GM10847 (cell line): Measurements from ENCODE around the gene TH.

Experiments used
- POLR2A ChIP-seq: IDR thresholded peaks from 2 replicates; pipeline ENCODE4 v1.6.1; 2011; ENCODE audit not compliant: insufficient read length; ENCODE audit errors: extremely low read depth

TH gene

DNA sequence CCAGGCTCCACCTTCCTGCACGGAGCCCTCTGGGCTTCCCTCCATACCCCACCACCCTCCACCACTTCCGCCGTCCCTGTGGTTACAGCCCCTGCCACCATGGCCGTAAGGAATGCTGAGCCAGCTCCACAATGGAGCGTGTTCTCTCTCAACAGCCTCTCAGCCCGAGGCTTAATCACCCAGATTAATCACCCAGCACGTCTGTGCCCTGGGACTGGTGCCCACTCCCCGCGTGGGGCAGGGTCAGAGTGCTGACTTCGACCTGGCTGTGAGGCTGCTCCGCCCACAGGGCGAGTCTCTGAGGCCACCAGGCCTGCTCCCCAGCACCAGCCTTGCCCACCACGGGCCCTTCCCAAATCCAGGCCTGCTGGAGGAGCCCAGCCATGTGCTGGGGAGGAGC, 4.0 kb upstream of the TH start:
- no peak for TF ChIP-seq POLR2A

DNA sequence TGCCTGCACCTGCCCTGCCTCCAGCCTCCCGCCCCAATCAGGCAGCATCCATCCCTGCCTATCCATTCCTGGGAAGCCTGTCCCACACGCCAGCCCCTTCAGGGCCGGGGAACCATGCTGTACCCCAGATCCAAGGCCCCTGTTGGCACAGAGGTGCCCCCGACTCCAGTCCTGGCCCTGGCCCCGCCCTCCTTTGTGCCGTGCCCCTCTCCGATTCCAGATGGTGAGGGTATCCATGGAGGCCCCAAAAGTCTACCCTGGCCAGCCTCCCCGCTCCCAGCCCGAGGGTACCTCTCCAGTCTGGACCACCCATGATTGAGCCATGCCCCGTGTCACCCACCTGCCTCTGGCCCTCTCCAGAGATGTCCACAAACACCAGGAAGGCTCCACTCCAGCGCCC, 2.7 kb upstream of the TH start:
- no peak for TF ChIP-seq POLR2A

DNA sequence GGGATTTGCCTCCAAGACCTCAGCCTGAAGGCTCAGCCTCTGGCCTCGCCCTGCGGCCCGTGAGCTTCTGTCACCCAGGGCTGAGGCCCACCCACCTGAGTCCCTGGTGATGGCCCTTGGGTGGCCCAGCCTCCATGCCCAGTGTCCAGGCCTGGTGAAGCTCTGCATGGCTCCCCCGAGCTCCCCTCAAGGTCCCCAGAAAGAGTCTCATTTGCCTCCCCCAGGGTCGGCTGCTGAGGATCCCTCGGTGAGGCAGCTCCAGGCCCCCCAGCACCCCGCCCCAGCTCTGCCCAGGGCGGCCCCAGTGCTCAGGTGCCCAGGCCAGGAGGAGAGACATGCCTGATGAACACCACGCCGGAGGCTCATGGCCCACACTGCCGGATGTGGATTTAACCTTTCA, 2.1 kb upstream of the TH start:
- no peak for TF ChIP-seq POLR2A

DNA sequence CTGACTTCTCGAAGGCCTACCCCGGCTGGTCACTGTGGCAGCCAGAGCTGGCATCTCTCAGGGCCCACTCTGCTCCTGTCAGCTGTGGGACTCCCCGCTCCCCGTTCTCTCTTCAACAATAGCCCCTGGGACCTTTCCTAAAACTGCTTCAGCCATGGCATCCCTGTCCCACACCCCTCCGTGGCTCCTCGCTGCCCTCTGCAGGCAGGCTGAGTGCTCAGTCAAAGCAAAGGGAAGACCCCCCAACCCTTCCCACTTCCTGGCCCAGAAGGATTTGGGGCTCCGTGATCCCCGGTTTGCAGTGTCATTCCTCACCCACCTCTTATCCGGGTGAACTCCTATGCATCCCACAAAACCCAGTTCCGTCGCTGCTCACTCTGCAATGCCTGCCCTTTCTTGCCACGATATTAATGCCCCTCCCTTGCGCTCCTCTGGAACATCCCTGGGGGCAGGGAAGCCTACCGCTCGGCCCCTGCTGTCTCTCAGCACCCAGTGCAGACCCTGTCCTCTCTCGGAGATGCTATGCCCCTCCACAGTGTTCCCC, 1.6 kb upstream of the TH start:
- no peak for TF ChIP-seq POLR2A

DNA sequence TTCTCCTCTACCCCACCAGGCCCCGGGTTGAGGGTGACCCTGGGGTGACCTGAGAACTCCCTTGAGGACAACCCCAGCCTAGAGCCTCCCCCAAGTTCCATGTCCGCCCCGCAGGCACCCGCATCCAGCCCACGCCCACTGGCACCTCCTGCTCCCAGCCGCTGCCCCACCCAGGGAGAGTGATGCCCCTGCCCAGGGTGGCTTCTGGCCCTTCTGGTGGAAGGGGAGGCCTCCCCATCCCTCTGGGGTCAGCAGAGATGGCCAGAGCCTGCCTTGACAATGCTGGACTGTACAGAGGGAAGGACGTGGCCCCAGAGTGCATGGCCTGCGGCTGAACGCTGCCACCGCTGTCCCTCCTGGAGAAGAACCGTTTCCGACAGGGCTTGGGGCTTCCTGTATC, 1.1 kb upstream of the TH start:
- TF ChIP-seq POLR2A: no peak

DNA sequence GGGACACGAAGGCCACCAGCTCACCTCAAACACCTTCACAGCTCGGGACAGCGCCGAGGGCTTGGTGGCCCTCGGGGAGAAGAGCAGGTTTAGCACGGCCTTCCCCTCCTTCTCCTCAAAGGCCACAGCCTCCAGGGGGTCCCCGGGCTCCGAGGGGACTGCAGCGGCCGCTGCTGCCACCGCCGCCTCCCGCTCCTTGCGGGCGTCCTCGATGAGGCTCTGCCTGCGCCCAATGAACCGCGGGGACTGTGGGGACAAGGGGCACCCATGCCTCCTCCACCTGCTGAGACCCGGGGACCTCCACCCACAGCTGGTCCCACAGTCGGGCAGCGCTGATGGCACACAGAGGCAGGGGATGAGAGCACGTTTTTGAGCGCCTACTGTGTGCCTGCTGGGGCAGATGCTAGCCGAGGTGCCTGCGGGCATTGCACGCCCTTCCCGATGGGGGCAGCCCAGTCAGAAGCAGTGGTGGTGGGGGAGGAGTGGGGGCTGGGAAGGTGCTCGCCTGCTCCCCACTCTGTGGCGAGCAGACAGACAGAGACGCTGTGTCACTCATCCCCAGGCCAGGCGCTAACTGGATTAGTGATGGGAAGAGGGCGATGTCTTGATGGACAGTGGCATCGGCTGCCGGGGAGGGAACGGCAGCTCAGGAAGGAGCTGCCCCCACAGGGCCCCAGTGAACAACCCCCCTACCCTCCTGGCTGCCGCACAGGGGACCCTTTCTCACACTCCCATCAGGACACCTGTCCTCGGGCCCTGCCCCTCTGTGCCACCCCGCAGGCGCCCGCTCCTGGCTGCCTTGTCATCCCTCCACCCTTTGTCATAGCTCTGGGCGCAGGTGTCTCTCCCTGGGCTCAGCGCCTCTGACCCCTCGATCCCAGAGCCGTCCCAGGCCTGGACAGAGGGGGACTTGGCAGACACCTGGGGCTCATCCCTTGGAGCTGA, 1.7 kb downstream of the TH start:
- TF ChIP-seq POLR2A: no peak

DNA sequence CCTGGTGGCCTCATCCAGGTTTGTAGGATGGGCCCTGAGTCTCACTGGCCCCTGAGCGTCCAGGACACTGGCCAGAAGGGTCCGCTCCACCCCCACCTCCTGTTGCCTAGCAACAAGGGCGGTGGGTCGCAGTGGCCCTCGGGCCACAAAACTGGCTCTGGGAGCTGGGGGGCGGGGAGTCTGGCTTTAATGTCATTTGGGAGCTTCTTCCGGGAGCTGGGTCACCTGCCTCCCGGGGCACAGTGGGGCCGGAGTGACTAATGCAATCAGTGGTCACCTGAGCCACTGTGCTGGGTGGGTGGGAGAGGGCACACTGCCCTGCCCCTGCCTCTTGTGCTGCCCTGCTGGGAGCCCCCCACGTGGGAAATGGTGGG, 2.6 kb downstream of the TH start:
- no peak for TF ChIP-seq POLR2A

DNA sequence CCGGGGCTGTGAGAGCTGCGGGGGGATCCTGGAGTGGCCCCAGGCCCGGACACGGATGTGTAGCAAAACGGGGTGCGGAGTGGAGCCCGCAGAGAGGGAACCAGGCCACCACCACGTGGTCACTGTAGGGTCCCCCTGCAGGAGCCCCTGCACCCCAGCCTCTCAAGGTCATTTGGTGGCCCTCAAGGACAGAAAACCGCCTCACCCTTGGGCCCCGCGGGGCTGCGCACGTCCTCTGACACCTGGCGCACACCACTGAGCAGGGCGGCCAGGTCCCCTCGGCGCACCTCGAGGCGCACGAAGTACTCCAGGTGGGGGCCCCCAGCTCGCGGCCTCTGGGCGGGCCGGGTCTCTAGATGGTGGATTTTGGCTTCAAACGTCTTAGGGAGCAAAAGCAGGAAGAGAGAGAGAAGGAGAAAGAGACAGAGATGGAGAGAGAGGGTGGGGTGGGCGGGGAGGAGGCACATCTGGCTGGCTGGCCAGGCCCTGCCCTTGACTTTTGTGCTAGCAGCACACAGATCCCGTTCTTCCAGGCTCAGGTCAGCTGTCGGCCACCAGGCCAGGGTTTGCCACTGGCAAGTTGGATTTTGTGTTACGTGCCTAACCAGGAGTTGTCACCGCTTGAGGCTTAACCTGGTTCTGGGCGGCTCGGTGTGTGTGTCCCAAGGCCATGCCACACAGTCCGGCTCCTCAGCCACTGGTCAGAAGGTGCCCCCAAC, 3.2 kb downstream of the TH start:
- no peak for TF ChIP-seq POLR2A

DNA sequence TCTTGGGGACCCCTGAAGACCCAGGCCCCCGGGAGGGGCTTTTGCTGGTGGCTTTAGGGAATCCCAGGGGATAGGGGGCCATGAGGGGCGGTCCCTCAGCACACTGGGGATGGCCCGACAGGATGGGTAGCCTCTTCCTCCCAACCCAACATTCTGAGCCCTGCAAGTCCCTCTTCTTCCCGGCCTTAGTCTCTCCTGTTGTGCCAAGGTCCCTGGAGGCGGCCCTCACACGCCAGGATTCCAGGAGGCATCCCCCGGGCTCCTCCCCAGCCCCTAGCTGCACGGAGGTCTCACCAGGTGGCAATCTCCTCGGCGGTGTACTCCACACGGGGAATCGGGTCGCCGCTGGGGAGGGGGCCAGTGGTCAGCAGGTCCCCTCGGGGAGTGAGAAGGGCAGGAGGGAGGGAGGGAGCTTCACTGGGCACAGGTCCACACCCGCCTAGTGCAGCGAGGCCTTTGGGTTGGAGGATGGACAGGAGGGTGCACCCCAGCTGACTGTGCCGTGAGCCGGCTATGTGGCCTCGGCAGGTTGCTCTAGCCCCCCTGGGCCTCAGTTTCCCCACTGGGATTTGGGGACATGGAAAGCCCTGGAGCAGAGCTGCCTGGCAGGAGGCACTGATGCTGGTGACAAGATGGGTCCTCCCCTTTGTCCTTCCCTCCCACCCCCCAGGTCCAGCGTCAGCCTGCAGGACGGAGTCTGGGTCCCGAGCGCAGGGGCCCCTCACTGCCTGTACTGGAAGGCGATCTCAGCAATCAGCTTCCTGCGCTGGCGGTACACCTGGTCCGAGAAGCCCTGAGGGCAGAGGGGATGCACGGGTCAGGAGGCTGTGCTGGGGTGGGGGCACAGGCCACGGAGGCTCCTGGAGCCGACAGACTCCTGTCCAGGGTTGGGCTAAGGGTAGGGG, 4.2 kb downstream of the TH start:
- no peak for TF ChIP-seq POLR2A

DNA sequence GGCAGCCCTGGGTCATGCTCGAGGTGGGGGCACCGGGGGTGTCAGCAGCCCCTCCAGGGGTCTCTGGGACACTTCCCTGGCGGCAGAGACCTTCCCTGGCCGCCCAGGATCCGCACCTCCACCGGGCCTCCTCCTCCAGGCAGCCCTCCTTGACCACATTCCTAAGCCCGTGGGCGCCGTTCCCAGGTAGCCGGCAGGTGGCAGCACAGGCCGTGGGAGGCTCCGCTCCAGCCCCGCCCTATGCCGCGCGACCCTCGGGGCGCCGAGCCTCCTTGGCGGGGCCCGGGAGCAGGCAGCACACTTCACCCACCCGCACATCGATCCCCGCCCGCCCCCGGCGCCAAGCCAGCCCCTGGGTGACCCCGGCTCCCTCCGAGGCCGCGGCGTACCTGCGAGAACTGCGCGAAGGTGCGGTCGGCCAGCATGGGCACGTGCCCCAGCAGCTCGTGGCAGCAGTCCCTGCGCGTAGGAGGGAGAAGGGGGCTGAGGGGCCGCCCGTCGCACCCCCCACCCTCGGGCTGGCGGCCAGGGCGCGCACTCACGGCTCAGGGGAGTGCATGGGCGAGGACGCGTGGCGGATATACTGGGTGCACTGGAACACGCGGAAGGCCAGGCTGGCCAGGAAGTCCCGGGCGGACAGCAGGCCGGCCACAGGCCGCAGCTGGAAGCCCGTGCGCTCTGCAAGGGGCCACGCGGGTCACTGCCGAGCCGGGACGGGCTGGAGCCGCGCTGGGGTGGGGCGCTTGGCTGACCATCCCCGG, 5.3 kb downstream of the TH start:
- no peak for TF ChIP-seq POLR2A

DNA sequence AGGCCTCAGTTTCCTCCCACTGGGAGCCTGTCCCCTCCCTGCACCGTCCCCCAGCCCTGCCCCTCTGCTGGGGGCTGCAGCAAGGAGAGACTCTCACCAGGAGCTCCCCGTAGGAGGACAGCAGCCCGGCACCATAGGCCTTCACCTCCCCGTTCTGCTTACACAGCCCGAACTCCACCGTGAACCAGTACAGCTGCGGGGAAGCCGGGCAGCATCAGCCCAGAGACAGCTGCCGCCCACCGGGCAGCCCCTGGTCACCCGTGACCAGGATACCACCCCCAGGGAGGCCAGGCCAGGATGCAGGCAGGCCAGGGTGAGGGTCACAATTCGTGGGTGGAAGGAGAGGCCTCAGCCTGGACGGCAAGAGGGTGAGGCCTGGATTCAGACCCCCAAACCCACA, 6.0 kb downstream of the TH start:
- TF ChIP-seq POLR2A: no peak

DNA sequence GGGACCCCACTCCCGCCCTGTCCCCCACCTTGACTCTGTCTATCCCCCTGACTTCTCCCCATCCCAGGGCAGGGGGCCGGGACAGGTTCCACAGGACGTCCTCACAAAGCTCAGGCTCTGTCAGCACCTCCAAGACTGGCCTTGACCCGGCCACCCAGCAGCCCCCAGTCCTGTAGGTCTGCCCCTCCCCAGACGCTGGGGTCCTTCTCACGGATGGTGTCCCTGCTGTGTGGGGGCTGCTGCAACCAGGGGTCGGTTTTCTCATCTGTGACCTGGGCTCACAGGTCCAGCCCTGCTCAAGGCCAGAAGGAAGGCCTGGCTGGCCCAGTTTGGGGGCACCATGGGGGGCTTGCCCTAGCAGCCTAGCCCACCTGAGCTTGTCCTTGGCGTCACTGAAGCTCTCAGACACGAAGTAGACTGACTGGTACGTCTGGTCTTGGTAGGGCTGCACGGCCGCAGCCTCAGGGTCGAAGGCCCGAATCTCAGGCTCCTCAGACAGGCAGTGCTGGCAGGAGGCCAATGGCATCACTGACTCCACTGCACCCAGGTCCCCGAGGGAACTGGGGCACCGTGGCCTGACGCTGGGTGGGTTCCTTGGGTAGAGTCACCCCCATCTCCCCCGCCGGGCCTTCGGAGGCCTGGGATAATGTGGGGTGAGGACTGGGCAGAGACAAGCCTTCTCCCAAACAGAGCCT, 6.6 kb downstream of the TH start:
- no peak for TF ChIP-seq POLR2A

DNA sequence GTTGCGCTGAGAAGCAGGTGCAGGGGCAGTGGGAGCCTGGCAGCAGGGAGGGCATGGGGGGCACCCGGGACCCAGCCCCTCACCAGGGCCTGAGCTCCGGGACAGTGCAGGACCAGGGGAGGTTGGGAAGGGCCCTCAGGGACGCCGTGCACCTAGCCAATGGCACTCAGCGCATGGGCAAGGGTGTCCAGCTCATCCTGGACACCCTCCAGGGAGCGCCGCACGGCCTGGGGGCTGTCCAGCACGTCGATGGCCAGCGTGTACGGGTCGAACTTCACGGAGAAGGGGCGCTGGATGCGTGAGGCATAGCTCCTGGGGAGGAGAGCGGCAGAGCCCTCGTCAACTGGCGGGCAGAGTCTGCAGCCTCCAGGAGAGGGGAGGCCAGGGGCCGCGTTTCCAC, 7.5 kb downstream of the TH start:
- no peak for TF ChIP-seq POLR2A

DNA sequence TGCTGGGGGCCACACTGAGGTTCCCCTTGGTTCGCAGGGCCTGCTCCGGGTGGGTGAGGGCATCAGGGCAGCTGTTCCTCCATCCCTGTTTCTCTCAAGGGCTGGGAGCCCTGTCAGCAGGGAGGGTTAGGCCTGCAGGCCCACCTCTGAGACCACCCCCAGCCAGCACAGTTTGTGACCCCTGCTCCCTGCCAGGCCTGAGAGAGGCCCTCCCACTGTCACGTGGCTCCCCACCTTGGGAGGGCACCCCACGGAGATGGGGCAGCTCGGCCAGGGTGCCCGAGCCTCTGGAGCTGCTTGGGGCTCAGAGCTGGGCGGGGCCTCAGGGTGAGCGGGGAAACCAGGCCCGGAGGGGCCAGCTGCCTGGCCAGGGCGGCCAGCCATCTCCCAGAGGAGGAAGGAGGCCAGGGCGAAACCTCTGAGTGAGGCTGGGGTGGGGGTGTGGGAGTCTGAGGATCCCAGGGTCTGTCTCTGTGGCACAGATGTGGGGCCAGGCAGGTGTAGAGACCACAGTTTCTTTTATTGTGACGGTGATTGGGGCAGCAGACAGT, 8.1 kb downstream of the TH start:
- TF ChIP-seq POLR2A: no peak
